ENCODE data around the gene GPRIN1.

- TF ChIP-seq EZH2 (IDR thresholded peaks at IDR 0.05; ENCODE audit: borderline replicate concordance, insufficient read depth, low read depth, low read length, poor library complexity, severe bottlenecking), result no peak
- TF ChIP-seq CTCF (IDR thresholded peaks at IDR 0.05), result no peak
These were observed 30.0 kb upstream of the GPRIN1 start for GRCh38 chr5:176639981-176640380.

Measured in B cell (primary cell).